Large intestine (tissue), 12 donors: ENCODE results near the gene TRIML2. TPM values are rescaled to one million over a fixed set of nuclear protein-coding genes. Genes with fewer than 3 reads are reported as not detected.

ENCODE experiments used
- DNase-seq, 2 donors: peaks; one replicate each; pipeline versions ENCODE4 v3.0.0 to v3.0.0-alpha.2; 2013
- H3K27ac ChIP-seq: one replicate; pipeline ENCODE4 v1.5.1; 2013; ENCODE audit warnings: low read length
- H3K27me3 ChIP-seq: 2 replicates; pipeline ENCODE4 v1.6.1; 2013; ENCODE audit warnings: low read length; ENCODE audit not compliant: control insufficient read depth, insufficient read depth
- H3K36me3 ChIP-seq: 2 replicates; pipeline ENCODE4 v1.6.1; 2013; ENCODE audit warnings: low read length; ENCODE audit not compliant: control insufficient read depth, insufficient read depth
- H3K4me1 ChIP-seq: one replicate; pipeline ENCODE4 v1.6.1; 2013; ENCODE audit warnings: low read length; ENCODE audit not compliant: control insufficient read depth, insufficient read depth
- H3K4me3 ChIP-seq: one replicate; pipeline ENCODE4 v1.5.1; 2013; ENCODE audit warnings: low read length
- H3K9me3 ChIP-seq: one replicate; pipeline ENCODE4 v1.6.1; 2013; ENCODE audit warnings: mild to moderate bottlenecking, low read depth, low read length, moderate library complexity; ENCODE audit not compliant: control insufficient read depth
- WGBS: methylation state at CpG from one replicate; pipeline ENCODE4 v1.1.5; 2013; ENCODE audit warnings: low lambda C conversion rate; ENCODE audit not compliant: insufficient coverage; 5-methylcytosine and 5-hydroxymethylcytosine counted together
- long read RNA-seq, 11 donors: transcript quantifications; one replicate each; lab custom pipeline, GENCODE V29; 2026
- polyA plus RNA-seq: library from polyadenylated mRNA; unstranded; fragments of 120-200 nt; gene quantifications from one replicate; pipeline ENCODE4 v1.2.1, GENCODE V29; 2013

Gene TRIML2
- polyA plus RNA-seq, result not detected
- long read RNA-seq, donor 1, result 0 reads
- long read RNA-seq, donor 2, result 0 reads
- long read RNA-seq, donor 3, result 0 reads
- long read RNA-seq, donor 4, result 0 reads
- long read RNA-seq, donor 5, result 0 reads
- long read RNA-seq, donor 6, result 0 reads
- long read RNA-seq, donor 7, result 0 reads
- long read RNA-seq, donor 8, result 0 reads
- long read RNA-seq, donor 9, result 0 reads
- long read RNA-seq, donor 10, result 0 reads
- long read RNA-seq, donor 11, result 0 reads

DNA sequence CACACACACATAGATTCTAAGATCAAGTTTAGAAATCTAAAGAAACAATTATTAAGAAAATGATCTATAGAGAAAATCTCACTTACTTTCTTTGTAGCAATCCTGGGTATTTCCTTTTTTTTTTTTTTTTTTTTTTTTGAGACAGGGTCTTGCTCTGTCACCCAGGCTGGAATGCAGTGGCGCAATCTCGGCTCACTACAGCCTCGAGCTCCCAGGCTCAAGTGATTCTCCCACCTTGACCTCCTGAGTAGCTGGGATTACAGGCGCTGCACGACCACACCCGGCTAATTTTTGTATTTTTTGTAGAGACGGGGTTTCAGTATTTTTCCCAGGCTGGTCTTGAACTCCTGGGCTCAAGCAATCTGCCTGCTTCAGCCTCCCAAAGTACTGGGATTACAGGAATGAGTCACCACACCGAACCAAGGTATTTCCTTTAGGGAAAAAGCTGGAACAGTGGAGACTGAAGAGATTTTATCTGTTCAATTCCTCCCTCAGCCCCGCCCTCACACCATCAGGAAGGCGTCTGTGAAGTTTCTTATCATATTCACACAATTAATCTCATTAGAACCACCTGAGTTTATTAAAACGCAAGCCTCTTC, at the start of gene TRIML2:
TRIML2 (minus strand) TSS at position 447 of the 599 bp plus-strand sequence. CDS start 4,235 bp downstream, outside the sequence.
- Histone ChIP-seq H3K4me3 (no peak within 1 kb of the TSS), H3K27ac (no peak within 1 kb of the TSS), H3K36me3 (no peaks in the 10 kb centered on the region), H3K9me3 (peaks cover 11% of the 10 kb centered on the region), H3K27me3 (no peaks in the 10 kb centered on the region), H3K4me1 (no peaks in the 10 kb centered on the region)
- 60% methylated on average over 2 of the region's 11 CpGs for WGBS
- no peak for DNase-seq

DNA sequence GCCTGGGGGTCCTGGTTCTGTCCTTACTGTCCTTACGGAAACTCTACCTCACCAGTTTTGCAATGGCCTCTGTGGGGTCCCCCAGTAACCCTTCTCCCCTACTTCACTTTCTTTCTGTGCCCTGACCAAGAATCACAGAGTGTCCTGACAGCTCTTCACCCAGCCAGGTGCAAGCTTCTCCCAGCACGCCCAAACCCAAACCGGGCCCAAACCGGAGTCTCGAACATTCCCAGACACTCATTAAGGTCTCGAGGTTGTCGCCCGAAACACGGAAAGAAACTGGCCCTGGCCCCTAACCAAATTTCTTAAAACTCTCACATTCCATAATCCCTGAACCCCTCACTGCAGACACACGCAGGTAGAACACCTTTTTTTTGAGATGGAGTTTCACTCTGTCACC, 48.9 kb upstream of the TRIML2 start:
- 100% methylated on average over 1 of the region's 10 CpGs for WGBS
- no peak overlapping the region for H3K27ac ChIP-seq

GRCh38 chr4:188154668-188155405, 45.4 kb upstream of the TRIML2 start:
- no peaks in the 10 kb centered on the region for H3K4me1 ChIP-seq
- DNase-seq, result no peak
- no peaks in the 10 kb centered on the region for H3K36me3 ChIP-seq
- 94% methylated on average over 3 of the region's 11 CpGs for WGBS
- no peak overlapping the region for H3K4me3 ChIP-seq
- H3K27ac ChIP-seq, result no peak overlapping the region
- no peaks in the 10 kb centered on the region for H3K27me3 ChIP-seq
- H3K9me3 ChIP-seq, result peaks cover 21% of the 10 kb centered on the region

More for the DNA sequence above, 48.9 kb upstream of the TRIML2 start:
- Histone ChIP-seq H3K9me3 (peaks cover 10% of the 10 kb centered on the region), H3K36me3 (no peaks in the 10 kb centered on the region), H3K4me1 (no peaks in the 10 kb centered on the region), H3K27me3 (no peaks in the 10 kb centered on the region), H3K4me3 (no peak overlapping the region)
- no peak for DNase-seq

DNA sequence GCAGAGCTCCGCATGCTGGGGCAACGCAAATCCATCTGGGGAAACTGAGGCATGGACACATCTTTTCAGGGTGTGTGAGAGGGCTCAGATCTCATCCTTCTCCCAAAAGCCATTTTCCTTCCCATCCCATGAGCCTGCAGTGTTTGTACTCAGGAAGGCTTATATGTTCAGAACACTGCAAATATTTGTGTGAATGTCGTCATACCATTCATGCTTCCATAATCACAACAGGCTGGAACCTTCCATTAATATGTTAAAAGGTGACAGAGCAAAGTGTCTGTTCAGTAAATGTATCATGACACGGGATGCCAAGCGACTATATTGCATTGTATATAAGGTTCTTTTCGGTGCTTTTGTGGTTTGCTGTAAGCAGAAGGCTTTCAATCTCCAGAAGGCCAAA, 38.4 kb upstream of the TRIML2 start:
- WGBS, result 85% methylated on average over 3 of the region's 6 CpGs
- DNase-seq, result no peak
- Histone ChIP-seq H3K4me3 (no peak overlapping the region), H3K27me3 (no peaks in the 10 kb centered on the region), H3K27ac (no peak overlapping the region), H3K36me3 (no peaks in the 10 kb centered on the region), H3K4me1 (no peaks in the 10 kb centered on the region), H3K9me3 (peaks cover 11% of the 10 kb centered on the region)

- no peak for DNase-seq
- no peak overlapping the region for H3K27ac ChIP-seq
- H3K9me3 ChIP-seq, result peaks cover 11% of the 10 kb centered on the region
- H3K4me3 ChIP-seq, result no peak overlapping the region
- WGBS, result no CpG with 5 or more reads among the region's 11 CpGs
- H3K36me3 ChIP-seq, result no peaks in the 10 kb centered on the region
- H3K4me1 ChIP-seq, result no peaks in the 10 kb centered on the region
- no peaks in the 10 kb centered on the region for H3K27me3 ChIP-seq
Observed at GRCh38 chr4:188147176-188147575, 37.8 kb upstream of the TRIML2 start.

DNA sequence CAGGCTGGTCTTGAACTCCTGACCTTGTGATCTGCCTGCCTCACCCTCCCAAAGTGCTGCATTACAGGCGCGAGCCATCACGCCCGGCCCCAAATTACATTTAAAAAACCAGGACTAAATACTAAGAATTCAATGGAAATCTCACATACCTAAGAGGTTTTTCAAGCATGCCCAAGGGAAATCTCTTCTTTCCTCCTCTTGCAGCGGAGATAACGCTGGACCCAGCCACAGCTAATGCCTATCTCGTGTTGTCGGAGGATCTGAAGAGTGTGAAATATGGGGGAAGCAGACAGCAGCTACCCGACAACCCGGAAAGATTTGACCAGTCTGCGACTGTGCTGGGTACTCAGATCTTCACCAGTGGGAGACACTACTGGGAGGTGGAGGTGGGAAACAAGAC, 37.2 kb upstream of the TRIML2 start:
- Histone ChIP-seq H3K27me3 (no peaks in the 10 kb centered on the region), H3K27ac (no peak overlapping the region), H3K4me3 (no peak overlapping the region), H3K9me3 (peaks cover 11% of the 10 kb centered on the region), H3K4me1 (no peaks in the 10 kb centered on the region), H3K36me3 (no peaks in the 10 kb centered on the region)
- no peak for DNase-seq
- WGBS, result 90% methylated on average over 2 of the region's 11 CpGs

DNA sequence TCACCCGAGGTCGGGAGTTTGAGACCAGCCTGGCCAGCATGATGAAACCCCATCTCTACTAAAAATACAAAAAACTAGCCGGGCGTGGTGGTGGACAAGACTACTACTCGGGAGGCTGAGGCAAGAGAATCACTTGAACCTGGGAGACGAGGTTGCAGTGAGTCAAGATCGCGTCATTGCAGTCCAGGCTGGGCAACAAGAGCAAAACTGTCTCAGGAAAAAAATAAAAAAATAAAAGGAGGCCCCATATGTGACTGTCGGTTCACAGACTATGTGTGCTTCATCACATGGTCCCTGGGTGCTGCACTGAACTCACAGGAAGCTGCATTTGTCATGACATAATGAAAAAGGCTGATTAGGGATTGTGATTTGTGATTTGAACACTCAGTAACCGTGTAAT, 36.2 kb upstream of the TRIML2 start:
- no peak for DNase-seq
- Histone ChIP-seq H3K27me3 (no peaks in the 10 kb centered on the region), H3K36me3 (no peaks in the 10 kb centered on the region), H3K4me1 (no peaks in the 10 kb centered on the region), H3K9me3 (peaks cover 5% of the 10 kb centered on the region), H3K27ac (no peak overlapping the region), H3K4me3 (no peak overlapping the region)
- WGBS, result 100% methylated on average over 3 of the region's 10 CpGs

- H3K4me1 ChIP-seq, result no peaks in the 10 kb centered on the region
- DNase-seq, result no peak
- H3K9me3 ChIP-seq, result no peaks in the 10 kb centered on the region
- H3K27ac ChIP-seq, result no peak overlapping the region
- no peaks in the 10 kb centered on the region for H3K27me3 ChIP-seq
- 87% methylated on average over 3 of the region's 11 CpGs for WGBS
- no peaks in the 10 kb centered on the region for H3K36me3 ChIP-seq
- no peak overlapping the region for H3K4me3 ChIP-seq
Observed at GRCh38 chr4:188143731-188144130, 34.3 kb upstream of the TRIML2 start.

GRCh38 chr4:188139671-188140070, 30.3 kb upstream of the TRIML2 start:
- 83% methylated on average over 4 of the region's 19 CpGs for WGBS
- no peaks in the 10 kb centered on the region for H3K9me3 ChIP-seq
- DNase-seq, result no peak
- H3K27ac ChIP-seq, result no peak overlapping the region
- H3K4me3 ChIP-seq, result no peak overlapping the region
- H3K36me3 ChIP-seq, result no peaks in the 10 kb centered on the region
- H3K27me3 ChIP-seq, result no peaks in the 10 kb centered on the region
- H3K4me1 ChIP-seq, result no peaks in the 10 kb centered on the region

- no CpG with 5 or more reads among the region's 3 CpGs for WGBS
- Histone ChIP-seq H3K27ac (no peak within 1 kb of the TSS), H3K9me3 (no peaks in the 10 kb centered on the region), H3K4me3 (no peak within 1 kb of the TSS), H3K36me3 (no peaks in the 10 kb centered on the region), H3K4me1 (no peaks in the 10 kb centered on the region), H3K27me3 (no peaks in the 10 kb centered on the region)
- DNase-seq, result no peak
Observed at GRCh38 chr4:188139141-188139540, 29.7 kb upstream of the TRIML2 start, which contains the start of gene TRIML1. TSS of gene TRIML1 (plus strand) at chr4:188139441. CDS start at chr4:188139559, 118 bp downstream.
